ENCODE results near the gene CCDC68.

- TF ChIP-seq CTCF (tag by site-specific recombination; IDR thresholded peaks at IDR 0.05) = no peak
- TF ChIP-seq TRIM28 (IDR thresholded peaks at IDR 0.05; ENCODE audit: borderline replicate concordance, low read length) = no peak
- no peak for TF ChIP-seq ZNF692 (tag by site-specific recombination; IDR thresholded peaks at IDR 0.05)
- no peak for TF ChIP-seq ZNF274 (IDR thresholded peaks at IDR 0.05; ENCODE audit: low read length)
- TF ChIP-seq ZNF274 (tag by site-specific recombination; IDR thresholded peaks at IDR 0.05; ENCODE audit: borderline replicate concordance) = no peak
- no peak for TF ChIP-seq GFI1B (tag by site-specific recombination; IDR thresholded peaks at IDR 0.05)
- no peak for TF ChIP-seq ZNF560 (tag by site-specific recombination; IDR thresholded peaks at IDR 0.05; ENCODE audit: borderline replicate concordance)
- no peak for TF ChIP-seq REST (tag by site-specific recombination; IDR thresholded peaks at IDR 0.05)
- no peak for TF ChIP-seq GLIS2 (tag by site-specific recombination; IDR thresholded peaks at IDR 0.05)
Measured at GRCh38 chr18:55000529-55000928, 41.3 kb upstream of the CCDC68 start.

Data from HEK293 (cell line).